Activated T-cell treated with anti-CD3 and anti-CD28 coated beads, Interleukin-2, amount 50 U/mL, for 48 hours (primary cell): ENCODE data around the gene TRIM4.
"Not testable (repeated sequence)": the region's sequence is repeated elsewhere in the genome, so short reads cannot be mapped to it uniquely, and the experiment has no call there.

ENCODE experiments used
- DNase-seq, 2 experiments: peaks; one replicate each; pipeline ENCODE4 v3.0.0-alpha.2; 2020

TRIM4 gene

GRCh38 chr7:99919814-99920112 is 433 bp upstream of the TRIM4 start:
- no peak for DNase-seq

DNA sequence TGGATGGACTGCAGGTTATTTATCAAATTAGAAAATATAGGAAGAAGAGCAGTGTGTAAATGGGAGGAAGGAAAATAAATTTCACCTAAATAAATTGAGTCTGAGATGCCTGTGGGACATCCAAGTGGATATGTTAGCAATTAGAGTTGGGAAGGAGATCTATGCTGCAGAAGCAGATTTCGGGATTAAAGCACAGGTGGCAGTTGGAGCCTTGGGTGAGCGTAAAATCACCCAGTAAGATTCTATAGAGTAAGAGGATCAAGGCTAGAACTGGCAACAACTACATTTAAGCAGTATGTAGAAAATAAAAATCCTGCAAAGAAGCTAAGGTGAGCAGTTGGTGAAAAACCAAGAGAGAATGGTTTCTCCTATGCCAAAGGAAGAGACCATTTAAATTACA is 8.4 kb downstream of the TRIM4 start:
- DNase-seq, result no peak

- DNase-seq, result no peak
Measured at GRCh38 chr7:99901581-99901980, 17.7 kb downstream of the TRIM4 start.

- DNase-seq, result no peak
Measured at GRCh38 chr7:99899830-99900519, 19.4 kb downstream of the TRIM4 start.

- DNase-seq, result no peak
Measured at GRCh38 chr7:99898836-99899235, 20.5 kb downstream of the TRIM4 start.

DNA sequence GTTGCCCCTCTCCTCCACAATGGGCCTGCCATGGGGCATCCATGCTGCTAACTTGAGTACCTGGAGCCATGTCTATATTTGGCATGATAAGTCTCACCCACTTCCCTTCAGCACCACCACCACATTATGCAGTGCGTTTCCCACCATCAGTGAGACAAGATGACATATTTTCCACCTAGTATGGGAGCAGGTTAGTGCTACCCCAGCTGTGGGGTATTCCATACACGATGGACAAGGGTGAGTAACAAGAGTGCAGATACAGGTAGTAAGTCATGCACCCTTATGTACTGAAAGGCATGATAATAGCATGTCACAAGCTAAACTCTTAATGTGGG is 21.3 kb downstream of the TRIM4 start:
- DNase-seq, result no peak

DNA sequence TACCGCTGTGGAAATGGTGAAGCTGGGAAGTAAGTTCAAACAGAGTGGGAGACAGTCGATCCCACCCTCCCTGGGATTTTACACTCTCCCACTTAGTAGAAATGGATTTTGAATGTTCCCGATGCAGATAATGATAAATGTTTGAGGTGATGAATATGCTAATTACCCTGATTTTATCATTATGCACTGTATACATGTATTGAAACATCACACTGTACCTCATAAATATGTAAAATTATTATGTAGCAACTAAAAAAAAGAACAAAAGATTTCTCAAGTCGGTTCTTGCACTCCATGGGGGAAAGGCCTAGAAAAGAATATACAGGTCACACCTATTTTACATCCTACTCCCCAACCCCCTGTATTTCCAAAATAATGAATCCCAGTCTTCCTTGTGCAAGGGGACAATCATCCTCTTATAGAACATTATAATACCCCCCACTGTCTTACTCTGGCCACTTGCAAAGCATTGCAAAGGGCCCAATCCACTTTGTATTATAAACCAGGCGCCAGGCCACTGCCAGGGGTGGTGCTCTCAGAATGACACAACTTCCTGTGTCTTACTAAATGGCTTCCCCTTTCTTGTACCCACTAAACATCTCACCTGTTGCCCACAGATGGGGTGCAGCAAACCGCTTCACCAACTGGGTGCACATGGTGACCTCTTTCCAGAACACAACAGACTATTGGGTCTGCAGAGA is 21.9 kb downstream of the TRIM4 start:
- no peak for DNase-seq

GRCh38 chr7:99894738-99895137 is 24.6 kb downstream of the TRIM4 start:
- DNase-seq, result no peak

DNA sequence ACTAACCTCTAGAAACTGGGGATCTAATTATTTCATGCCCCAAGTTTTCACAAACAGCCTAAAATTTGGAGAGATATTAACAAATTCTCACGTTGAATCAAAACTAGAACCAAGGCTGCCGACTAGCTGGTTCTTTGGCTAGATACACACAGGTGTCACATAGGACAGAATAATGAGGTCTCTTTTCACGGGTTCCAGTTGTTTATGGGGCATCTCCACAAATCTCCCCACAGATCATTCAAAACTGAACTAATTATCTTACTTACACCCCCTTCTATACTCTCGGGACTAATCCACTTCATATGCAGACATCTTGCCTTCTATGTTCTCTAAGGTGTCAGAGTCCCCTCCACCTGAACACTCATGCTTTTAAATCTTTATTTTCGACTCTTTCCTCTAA is 26.1 kb downstream of the TRIM4 start:
- no peak for DNase-seq

GRCh38 chr7:99890348-99890747 is 29.0 kb downstream of the TRIM4 start:
- not testable (repeated sequence) for DNase-seq

DNA sequence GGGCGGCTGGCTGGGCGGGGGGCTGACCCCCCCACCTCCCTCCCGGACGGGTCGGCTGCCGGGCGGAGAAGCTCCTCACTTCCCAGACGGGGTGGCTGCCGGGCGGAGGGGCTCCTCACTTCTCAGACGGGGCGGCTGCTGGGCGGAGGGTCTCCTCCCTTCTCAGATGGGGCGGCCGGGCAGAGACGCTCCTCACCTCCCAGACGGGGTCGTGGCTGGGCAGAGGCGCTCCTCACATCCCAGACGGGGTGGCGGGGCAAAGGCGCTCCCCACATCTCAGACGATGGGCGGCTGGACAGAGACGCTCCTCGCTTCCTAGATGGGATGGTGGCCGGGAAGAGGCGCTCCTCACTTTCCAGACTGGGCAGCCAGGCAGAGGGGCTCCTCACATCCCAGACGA is 31.0 kb downstream of the TRIM4 start:
- DNase-seq, result not testable (repeated sequence)

DNA sequence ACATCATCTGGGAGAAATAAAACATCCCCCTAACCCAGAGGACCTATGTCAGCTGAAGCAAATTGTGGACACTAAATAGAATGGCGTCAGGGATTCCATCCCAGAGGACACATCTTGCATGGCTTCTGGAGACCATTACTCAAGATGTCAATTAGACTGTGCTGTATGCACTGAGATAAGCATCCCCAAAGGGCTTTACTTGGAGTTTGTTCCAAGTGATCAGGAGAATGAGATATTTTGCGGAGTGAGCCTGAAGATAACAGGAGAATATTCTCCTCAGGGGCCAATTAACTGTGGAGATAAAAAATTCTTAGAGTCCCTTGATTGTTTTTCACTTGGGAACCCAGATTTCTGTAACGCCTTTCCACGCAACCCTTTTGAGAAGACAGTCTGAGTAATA is 38.0 kb downstream of the TRIM4 start:
- DNase-seq, result no peak

- no peak for DNase-seq
Measured at GRCh38 chr7:99876933-99877332, 42.4 kb downstream of the TRIM4 start, which contains the start of gene OR2AE1. Gene OR2AE1 (minus strand): TSS chr7:99877033. CDS start chr7:99877033, 0 bp downstream.

DNA sequence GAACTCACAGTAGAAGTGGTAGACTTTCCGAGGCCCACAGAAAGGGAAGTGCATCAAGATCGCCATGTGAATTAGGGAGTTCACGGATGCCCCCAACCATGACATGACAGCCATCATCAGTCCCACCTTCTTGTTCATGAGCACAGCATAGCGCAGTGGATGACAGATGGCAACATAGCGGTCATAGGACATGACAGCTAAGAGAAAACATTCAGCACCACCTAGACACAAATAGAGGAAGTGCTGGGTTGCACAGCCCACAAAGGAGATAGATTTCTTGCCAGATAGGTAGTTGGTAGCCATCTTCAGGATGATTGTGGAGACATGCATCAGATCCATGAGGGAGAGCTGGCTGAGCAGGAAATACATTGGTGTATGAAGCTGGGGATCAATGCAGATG is 42.8 kb downstream of the TRIM4 start:
- DNase-seq, result no peak

GRCh38 chr7:99868246-99868645 is 51.1 kb downstream of the TRIM4 start:
- no peak for DNase-seq

DNA sequence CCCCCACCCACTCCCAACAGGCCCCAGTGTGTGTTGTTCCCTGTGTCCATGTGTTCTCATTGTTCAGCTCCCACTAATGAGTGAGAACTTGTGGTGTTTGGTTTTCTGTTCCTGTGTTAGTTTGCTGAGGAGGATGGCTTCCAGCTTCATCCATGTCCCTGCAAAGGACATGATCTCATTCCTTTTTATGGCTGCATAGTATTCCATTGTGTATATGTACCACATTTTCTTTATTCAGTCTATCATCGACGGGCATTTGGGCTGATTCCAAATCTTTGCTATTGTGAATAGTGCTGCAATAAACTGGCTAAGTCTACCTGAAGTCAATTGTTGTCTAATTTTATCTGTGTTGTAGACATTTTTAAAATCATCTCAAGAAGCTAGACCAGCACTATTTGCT is 51.9 kb downstream of the TRIM4 start:
- not testable (repeated sequence) for DNase-seq

DNA sequence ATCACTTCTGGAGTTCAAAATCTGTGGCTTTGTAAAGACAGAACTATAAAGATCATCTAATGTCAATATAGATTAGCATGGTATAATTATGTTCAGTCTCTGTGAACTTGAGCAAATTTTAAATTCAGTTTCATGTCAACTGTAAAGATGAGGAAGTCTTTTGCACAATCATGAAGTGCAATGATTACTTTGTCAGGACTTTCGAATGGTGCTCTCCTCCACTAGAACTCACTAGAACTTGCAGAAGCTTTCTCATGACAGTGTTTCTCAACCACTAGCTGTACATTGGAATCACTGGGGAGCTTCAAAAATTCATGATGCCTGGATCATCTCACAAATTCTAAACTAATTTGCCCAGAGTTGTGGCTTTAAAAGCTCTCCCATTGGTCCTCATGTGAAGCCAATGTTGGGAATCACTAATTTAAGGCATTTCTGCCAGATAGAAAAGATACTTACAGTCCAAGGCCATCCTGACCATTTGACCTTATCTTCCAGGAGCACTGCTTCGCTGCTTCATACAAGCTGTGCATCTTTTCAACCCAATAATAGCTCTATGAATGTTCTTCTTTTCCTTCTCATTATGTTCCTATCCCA is 55.4 kb downstream of the TRIM4 start:
- DNase-seq, result no peak

DNA sequence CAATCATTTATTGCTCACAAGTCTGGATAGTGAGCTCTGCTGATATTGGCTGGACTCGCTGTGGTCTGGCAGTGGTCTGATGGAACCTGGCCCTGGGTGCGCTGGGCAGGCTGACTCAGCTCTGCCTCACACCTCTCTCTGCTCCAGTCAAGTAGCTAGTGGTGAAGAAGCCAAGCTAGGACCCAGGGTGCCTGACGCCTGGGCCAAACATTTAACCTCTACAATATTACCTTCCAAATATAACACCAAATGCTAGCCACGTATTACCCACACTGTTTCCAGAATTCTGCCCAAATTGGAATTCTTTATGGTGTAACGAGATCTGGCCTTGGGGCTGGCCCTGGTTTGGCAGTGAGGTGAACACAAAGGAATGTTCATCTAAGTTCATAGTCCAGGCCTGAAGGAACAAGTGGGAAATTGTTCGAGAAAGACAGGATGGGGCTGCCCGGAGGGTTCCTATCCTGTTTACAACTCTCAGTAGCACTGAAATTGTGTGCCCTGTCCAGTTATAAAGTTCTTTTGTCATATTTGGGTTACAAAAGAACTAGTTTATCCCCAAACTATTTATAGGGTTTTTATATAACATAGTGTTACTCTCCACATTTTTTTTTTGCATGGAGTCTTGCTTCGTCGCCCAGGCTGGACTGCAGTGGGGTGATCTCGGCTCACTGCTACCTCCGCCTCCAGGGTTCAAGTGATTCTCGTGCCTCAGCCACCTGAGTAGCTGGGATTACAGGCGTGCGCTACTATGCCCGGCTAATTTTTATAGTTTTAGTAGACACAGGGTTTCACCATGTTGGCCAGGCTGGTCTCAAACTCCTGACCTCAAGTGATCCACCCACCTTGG is 58.8 kb downstream of the TRIM4 start:
- no peak for DNase-seq

DNA sequence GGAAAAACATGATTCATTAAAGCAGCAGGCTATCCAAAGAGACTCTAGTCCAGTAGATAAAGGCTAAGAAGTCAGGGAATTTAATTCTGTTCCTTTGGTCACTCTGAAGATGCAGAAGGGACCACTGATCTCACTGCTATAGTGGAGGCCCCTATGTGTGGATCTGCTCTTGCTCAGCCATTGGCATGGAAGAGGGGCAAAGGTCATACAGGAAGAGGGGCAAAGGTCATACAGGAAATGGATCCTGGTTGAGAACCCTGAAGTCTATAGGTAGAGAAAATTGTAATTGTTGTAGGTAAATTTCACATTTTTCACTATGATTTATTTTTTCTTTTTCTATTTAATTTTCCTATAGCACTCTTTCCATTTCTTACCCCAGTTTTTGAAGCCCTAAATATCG is 64.1 kb downstream of the TRIM4 start:
- DNase-seq, result no peak

DNA sequence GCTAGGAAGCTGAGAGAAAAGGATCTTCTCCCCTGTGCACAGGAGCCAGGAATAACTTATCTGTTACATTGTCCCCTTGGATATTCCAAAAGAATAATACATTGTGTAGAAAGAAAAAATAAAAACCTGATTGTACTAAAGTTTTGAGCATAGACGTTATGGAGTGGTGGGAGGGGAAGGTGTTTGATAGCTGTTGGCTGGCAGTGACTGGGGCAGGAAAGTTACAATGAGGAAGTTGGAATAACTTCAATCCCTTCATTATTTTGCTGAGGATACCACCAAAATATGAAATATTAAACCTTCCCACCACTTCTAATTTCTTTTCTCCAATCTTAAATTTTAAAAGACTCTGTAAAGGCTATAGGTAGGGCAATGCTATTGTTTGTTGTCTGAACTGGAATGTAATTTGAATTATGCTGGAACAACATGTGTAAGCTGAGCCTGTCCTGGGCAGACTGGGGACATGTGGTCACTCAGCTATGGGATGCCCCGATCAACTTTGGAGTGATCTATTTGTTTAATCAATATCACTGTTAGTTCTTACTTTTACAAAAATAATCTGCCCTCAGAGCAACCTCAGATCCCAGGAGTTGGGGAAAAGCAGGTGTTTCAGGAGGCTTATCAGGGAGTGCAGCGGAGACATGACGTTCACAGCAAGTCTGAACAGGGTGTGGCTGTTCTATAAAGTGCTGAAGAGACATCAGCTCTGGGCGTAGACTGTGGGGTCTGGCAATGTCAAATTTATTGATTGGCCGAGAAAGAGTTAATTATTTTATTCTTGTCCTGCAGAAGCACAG is 70.7 kb downstream of the TRIM4 start:
- DNase-seq, result no peak

DNA sequence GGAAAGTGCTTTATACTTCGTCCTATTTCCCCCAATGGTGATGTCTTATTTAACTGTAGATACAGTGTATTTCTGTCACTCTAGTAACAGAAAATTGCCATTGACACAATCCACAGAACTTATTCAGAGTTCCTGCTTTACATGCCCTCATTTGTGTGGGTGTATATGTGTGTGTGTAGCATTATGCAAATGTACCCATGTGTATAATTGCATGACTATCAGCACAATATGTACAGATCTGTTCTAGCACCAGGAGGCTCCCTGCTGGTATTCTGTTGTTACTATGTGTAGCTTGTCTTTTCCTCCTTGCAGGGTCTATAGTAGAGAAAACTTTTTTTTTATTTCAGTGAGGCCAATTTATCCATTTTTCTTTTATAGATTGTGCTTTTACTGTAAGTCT is 75.0 kb downstream of the TRIM4 start:
- no peak for DNase-seq

DNA sequence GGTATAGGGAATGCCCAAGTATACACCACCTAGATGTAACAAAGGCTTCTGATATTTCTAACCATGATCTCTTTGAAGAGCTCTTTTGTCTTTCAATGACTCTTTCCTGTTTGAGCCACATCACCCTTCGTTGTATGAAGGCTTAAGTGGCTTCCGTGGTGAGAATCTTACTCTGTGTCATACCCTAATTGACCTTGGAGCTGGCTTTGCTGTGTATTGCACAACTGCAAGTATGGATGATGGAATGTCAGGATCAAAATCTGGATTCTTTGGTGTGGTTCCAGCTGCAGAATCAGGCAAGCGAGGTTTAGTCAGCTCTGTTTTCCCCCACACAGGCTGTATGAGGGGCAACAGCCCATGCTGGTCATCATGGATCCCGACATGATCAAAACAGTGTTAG is 75.5 kb downstream of the TRIM4 start:
- no peak for DNase-seq

DNA sequence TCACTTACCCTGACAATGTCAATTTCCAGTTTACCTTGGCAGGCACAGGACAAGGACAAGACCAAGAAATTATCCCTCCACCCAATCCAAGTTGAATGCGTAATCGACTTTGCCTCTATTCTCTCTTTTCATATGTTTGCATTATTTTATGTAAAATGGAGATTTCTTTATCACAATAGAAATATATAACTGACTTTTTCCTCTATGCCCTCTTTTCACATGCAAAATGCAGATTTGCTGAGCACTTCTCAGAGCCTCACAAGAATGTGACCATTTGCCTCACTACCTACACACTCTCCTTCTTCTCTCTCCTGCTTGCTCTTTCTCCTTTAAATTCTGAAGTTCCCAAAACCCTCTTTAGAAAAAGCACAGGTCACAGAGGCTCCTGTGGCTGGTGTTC is 76.4 kb downstream of the TRIM4 start:
- no peak for DNase-seq
